Colonic mucosa (tissue), 4 donors: Measurements from ENCODE around the gene PYGO1. TPM values are rescaled to one million over a fixed set of nuclear protein-coding genes. Genes with fewer than 3 reads are reported as not detected.

ENCODE experiments used
- DNase-seq: peaks from one replicate; pipeline ENCODE4 v3.0.0-alpha.2; 2020
- H3K27ac ChIP-seq: fragments of 200-600 bp; one replicate; pipeline ENCODE4 v1.8.0; 2021
- H3K27me3 ChIP-seq: fragments of 200-600 bp; one replicate; pipeline ENCODE4 v1.8.0; 2021
- H3K36me3 ChIP-seq: fragments of 200-600 bp; one replicate; pipeline ENCODE4 v1.8.0; 2021
- H3K4me1 ChIP-seq: fragments of 200-600 bp; one replicate; pipeline ENCODE4 v1.8.0; 2021; ENCODE audit warnings: mild to moderate bottlenecking
- H3K4me3 ChIP-seq: fragments of 200-600 bp; one replicate; pipeline ENCODE4 v1.8.0; 2021
- H3K9ac ChIP-seq, 2 donors: one replicate each; pipeline ENCODE4 v1.7.0; 2013; ENCODE audit warnings: control low read depth in 2 of 2, low read depth in 2 of 2, low read length in 2 of 2
- H3K9me3 ChIP-seq: fragments of 200-600 bp; one replicate; pipeline ENCODE4 v1.8.0; 2021
- intact Hi-C: fragments of 100-400 bp; cut with DNase I; formaldehyde crosslinking; loops from one replicate; pipeline ENCODE4 v1.14.1; 2022
- total RNA-seq, 2 donors: library from RNA; stranded (reverse); fragmentation: NEBNext Ultra II Directional in 1 of 2; extraction: Animal tissue kit (Norgen Biotek cat#: 25700) in 1 of 2; gene quantifications; one replicate each; pipeline ENCODE4 v1.2.1, GENCODE V29; 2021
- TF ChIP-seq, protein P1 (sequence below): fragments of 200-600 bp; IDR thresholded peaks from one replicate; pipeline ENCODE4 v1.8.0; 2022; ENCODE audit warnings: antibody characterized with exemption, mild to moderate bottlenecking
- donor health status: healthy.
- donor health status: DM: no; HTN: no; CAD: no.
- donor health status: DM: no; HTN: no; CAD: no.

PYGO1 gene
- total RNA-seq, 2 donors from 2014 or later = 0.30 to 2.3 TPM

DNA sequence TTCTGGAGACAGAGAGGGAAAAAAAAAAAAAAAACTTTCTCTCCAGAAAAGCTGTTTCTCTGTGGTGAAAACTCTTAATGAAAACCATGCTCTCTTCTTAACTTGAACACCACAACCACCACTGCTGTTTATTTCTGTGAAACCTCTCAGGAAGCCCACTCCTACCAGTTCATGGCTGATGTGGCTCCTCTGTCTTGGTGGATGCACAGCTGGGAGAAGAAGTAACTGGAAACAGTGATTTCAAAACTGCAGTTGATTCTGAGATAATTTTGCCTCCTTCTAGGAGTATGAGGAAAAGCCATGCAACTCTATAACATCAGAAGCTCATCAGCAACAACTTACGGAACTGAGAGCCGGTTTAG is 40.2 kb upstream of the PYGO1 start:
- Histone ChIP-seq H3K27ac (no peak overlapping the region), H3K4me1 (no peaks in the 10 kb centered on the region), H3K9me3 (no peaks in the 10 kb centered on the region), H3K9ac (no peak overlapping the region), H3K27me3 (no peaks in the 10 kb centered on the region), H3K36me3 (no peaks in the 10 kb centered on the region), H3K4me3 (no peak overlapping the region)
- DNase-seq = no peak
- intact Hi-C loops = no loop called here
- TF ChIP-seq, protein P1, sequence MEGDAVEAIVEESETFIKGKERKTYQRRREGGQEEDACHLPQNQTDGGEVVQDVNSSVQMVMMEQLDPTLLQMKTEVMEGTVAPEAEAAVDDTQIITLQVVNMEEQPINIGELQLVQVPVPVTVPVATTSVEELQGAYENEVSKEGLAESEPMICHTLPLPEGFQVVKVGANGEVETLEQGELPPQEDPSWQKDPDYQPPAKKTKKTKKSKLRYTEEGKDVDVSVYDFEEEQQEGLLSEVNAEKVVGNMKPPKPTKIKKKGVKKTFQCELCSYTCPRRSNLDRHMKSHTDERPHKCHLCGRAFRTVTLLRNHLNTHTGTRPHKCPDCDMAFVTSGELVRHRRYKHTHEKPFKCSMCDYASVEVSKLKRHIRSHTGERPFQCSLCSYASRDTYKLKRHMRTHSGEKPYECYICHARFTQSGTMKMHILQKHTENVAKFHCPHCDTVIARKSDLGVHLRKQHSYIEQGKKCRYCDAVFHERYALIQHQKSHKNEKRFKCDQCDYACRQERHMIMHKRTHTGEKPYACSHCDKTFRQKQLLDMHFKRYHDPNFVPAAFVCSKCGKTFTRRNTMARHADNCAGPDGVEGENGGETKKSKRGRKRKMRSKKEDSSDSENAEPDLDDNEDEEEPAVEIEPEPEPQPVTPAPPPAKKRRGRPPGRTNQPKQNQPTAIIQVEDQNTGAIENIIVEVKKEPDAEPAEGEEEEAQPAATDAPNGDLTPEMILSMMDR = no peak

DNA sequence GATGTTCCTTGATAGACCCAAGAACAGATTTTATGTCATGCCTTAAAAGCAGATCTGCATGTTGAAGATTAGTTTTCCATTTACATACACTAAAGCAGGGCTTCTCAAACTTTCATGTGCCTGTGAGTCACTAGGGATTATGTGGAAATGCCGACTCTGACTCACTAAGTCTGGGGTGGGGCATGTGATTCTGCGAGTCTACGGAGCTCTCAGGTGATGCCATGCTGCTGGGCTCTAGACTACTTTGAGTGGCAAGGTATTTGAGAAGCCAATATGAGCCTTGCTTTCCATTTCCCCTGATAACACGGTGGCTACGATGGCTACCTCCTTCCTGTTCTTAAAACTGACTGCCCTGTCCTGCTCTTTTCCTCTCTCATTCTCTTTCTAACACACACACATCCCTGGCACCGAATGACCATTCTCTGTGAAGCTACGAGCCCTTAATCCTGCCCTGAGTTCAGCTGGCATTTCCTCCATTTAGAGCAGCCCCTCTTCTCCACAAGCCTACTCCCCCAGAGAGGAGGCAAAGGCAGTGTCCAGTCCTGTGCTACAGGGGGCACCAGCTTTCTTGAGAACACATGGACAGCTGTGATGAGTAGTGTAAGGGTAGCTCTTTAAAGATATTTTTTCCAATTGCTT is 39.7 kb upstream of the PYGO1 start:
- Histone ChIP-seq H3K9me3 (no peaks in the 10 kb centered on the region), H3K27ac (no peak overlapping the region), H3K9ac (no peak overlapping the region), H3K4me1 (no peaks in the 10 kb centered on the region), H3K4me3 (no peak overlapping the region), H3K36me3 (no peaks in the 10 kb centered on the region), H3K27me3 (no peaks in the 10 kb centered on the region)
- TF ChIP-seq, protein P1 = no peak
- intact Hi-C loops = no loop called here
- no peak for DNase-seq

DNA sequence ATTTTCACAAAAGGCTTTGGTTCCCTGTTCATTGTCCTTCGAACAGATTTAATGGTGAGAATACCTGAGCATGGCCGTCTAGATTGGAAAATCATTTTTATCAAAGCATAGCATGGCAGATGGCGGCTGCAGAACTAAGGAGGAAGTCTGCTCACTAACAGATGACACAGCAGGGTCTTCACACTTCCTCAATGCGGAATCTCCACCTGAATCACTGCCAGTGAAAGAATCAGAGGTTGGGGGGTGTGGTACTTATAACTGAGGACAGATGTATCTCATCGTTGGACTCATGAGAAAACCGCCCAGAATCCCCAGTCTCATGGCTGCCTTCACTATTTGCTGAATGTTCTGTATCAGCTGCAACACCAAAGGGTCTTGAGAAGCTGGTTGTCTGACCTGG is 31.6 kb upstream of the PYGO1 start:
- H3K4me1 ChIP-seq = no peaks in the 10 kb centered on the region
- no peaks in the 10 kb centered on the region for H3K27me3 ChIP-seq
- no peaks in the 10 kb centered on the region for H3K36me3 ChIP-seq
- H3K9me3 ChIP-seq = no peaks in the 10 kb centered on the region
- intact Hi-C loops = no loop called here
- DNase-seq = no peak
- TF ChIP-seq, protein P1 = no peak
- H3K9ac ChIP-seq = no peak overlapping the region
- no peak overlapping the region for H3K4me3 ChIP-seq
- no peak overlapping the region for H3K27ac ChIP-seq

DNA sequence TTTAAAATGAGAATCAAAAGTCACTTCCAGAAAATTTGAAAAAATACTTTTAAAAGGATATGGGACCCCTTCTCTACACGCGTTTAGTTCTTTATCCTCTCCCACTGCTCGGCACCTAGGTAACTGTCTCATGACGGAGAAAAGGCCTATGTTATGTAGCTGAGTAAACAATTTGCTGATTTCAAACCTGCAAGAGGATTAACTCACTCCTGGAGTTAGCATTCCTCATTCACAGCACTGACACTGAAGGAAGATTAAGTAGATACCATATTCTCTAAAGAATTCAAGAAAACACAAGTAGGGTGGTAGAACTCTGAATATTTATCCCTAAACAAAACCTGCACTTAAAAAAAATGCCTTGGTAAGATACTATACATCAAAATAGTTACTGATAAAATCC is 30.2 kb upstream of the PYGO1 start:
- no peak overlapping the region for H3K9ac ChIP-seq
- no peaks in the 10 kb centered on the region for H3K9me3 ChIP-seq
- no peak overlapping the region for H3K4me3 ChIP-seq
- no peaks in the 10 kb centered on the region for H3K36me3 ChIP-seq
- intact Hi-C loops = no loop called here
- no peak for DNase-seq
- H3K4me1 ChIP-seq = no peaks in the 10 kb centered on the region
- no peaks in the 10 kb centered on the region for H3K27me3 ChIP-seq
- H3K27ac ChIP-seq = no peak overlapping the region
- TF ChIP-seq, protein P1 = no peak

DNA sequence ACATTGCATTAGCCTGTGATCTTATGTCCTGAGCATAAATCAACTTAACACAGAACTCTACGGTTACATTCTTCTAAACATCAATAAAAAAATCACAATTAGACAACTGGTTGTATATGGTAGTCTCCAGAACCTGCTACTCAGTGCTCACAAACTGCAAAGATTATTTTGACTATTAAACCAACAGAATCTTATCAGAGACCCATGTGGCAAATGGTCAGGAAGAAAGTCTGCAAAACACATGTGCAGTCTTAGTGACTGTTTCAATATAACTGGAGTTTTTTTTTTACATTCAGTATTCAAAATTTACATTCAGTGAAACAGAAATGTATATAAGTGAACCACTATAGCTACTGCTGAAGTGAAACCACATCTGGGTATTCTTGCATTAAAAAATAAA is 27.3 kb upstream of the PYGO1 start:
- H3K9ac ChIP-seq = no peak overlapping the region
- no peak for DNase-seq
- H3K27me3 ChIP-seq = no peaks in the 10 kb centered on the region
- no peaks in the 10 kb centered on the region for H3K4me1 ChIP-seq
- H3K36me3 ChIP-seq = no peaks in the 10 kb centered on the region
- no peak overlapping the region for H3K27ac ChIP-seq
- no peak overlapping the region for H3K4me3 ChIP-seq
- intact Hi-C loops = no loop called here
- TF ChIP-seq, protein P1 = no peak
- no peaks in the 10 kb centered on the region for H3K9me3 ChIP-seq
